H1 (cell line): Measurements from ENCODE around the gene GSTM2. TPM values are rescaled to one million over a fixed set of nuclear protein-coding genes. Genes with fewer than 3 reads are reported as not detected.

Source experiments
- KDM5A ChIP-seq: fragments of 200-600 bp; IDR thresholded peaks from 2 replicates; pipeline ENCODE4 v1.7.1; 2012; ENCODE audit warnings: mild to moderate bottlenecking, low read length, inconsistent platforms, mixed read lengths
- RBBP5 ChIP-seq: IDR thresholded peaks from 2 replicates; pipeline ENCODE4 v1.7.1; 2012; ENCODE audit warnings: low read depth, mild to moderate bottlenecking, inconsistent platforms, low read length, moderate library complexity, borderline replicate concordance
- RNF2 ChIP-seq: fragments of 200-900, 300-1000 bp; sonication (generic); IDR thresholded peaks from 2 replicates; pipeline ENCODE4 v1.7.1; 2016; ENCODE audit warnings: borderline replicate concordance, low read depth, mild to moderate bottlenecking, antibody characterized with exemption, low read length; ENCODE audit not compliant: poor library complexity, severe bottlenecking; ENCODE audit errors: missing control alignments
- SRF ChIP-seq: IDR thresholded peaks from 2 replicates; pipeline ENCODE4 v1.6.1; 2011; ENCODE audit warnings: mild to moderate bottlenecking, low read depth, low read length, moderate library complexity
- ZNF274 ChIP-seq: IDR thresholded peaks from 2 replicates; pipeline ENCODE4 v1.7.0; 2012; ENCODE audit warnings: low read length, borderline replicate concordance; ENCODE audit errors: extremely low read depth
- polyA plus RNA-seq, 7 experiments: library from polyadenylated mRNA; depleted of rRNA in 3 of 7; stranded (reverse) in 5 of 7; unstranded in 2 of 7; fragments of >200 nt in 5 of 7; fragments of 200-250 nt in 2 of 7; gene quantifications; 1 replicate in 5 of 7; 2 replicates in 1 of 7; 4 replicates in 1 of 7; pipeline versions ENCODE4 v1.2.1 to v1.2.3, GENCODE V29; 2011 to 2013; ENCODE audit warnings: missing spikeins in 2 of 7, mixed read lengths in 2 of 7
- total RNA-seq: library from RNA; stranded (reverse); fragmentation: NEBNext Ultra II Directional; extraction: Animal tissue kit (Norgen Biotek cat#: 25700); gene quantifications from 2 replicates; pipeline ENCODE4 v1.2.1, GENCODE V29; 2021
- TF ChIP-seq, protein P1 (sequence below): IDR thresholded peaks from 2 replicates; pipeline ENCODE4 v1.6.1; 2011; ENCODE audit warnings: low read depth, mild to moderate bottlenecking, low read length; ENCODE audit not compliant: insufficient read depth

The GSTM2 gene
- total and polyA plus RNA-seq, 2 of the 8 experiments (the other 6 are each of a cell fraction or from before 2014, with no cell fraction given) = 9.6 to 23.1 TPM

DNA sequence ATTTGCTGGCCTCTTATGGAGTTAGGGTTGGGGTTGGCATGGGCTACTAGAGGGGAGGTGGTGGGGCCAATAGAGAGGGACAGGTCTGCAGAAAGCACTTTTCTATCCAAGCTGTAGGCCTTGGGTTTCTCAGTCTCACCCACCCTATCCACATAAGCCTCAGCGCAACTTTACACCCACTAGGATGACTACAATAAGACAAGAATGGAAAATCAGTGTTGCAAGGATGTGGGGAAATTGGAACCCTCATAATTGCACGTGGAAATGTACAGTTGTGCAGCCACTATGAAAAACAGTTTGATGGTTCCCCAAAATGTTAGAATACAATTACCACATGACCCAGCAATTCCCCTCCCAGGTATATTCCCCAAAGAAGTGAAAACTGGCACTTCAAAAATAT lies 26.0 kb upstream of the GSTM2 start (continued):
- TF ChIP-seq SRF (no peak), KDM5A (no peak), ZNF274 (no peak), RBBP5 (no peak), RNF2 (no peak)
- TF ChIP-seq, protein P1, sequence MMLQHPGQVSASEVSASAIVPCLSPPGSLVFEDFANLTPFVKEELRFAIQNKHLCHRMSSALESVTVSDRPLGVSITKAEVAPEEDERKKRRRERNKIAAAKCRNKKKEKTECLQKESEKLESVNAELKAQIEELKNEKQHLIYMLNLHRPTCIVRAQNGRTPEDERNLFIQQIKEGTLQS = no peak
